SK-N-SH treated with all-trans-retinoic acid at 6 μM for 48 hours (cell line): Measurements from ENCODE around the gene C1QL3.

Source experiments
- ARNTL ChIP-seq: fragments of 450-650 bp; formaldehyde crosslinking; IDR thresholded peaks from 2 replicates; pipeline ENCODE4 v1.5.0; 2020; ENCODE audit warnings: low read depth, mild to moderate bottlenecking, moderate library complexity, borderline replicate concordance
- BACH2 ChIP-seq: fragments of 250-450 bp; sonication (Bioruptor Pico); IDR thresholded peaks from 2 replicates; pipeline ENCODE4 v1.9.0; 2021; ENCODE audit warnings: mild to moderate bottlenecking, borderline replicate concordance
- CREB5 ChIP-seq: fragments of 250-450 bp; sonication (Bioruptor Pico); IDR thresholded peaks from 2 replicates; pipeline ENCODE4 v1.5.1; 2020; ENCODE audit warnings: low read depth, mild to moderate bottlenecking, moderate library complexity
- RARB ChIP-seq: fragments of 250-450 bp; sonication (Bioruptor Pico); IDR thresholded peaks from 2 replicates; pipeline ENCODE4 v1.8.0; 2021; ENCODE audit warnings: mild to moderate bottlenecking, moderate library complexity
- TOX ChIP-seq: fragments of 250-450 bp; sonication (Bioruptor Pico); IDR thresholded peaks from 2 replicates; pipeline ENCODE4 v1.8.0; 2021; ENCODE audit warnings: mild to moderate bottlenecking, moderate library complexity, borderline replicate concordance
- ZFP3 ChIP-seq: fragments of 250-450 bp; sonication (Bioruptor Pico); IDR thresholded peaks from 2 replicates; pipeline ENCODE4 v1.5.0; 2020; ENCODE audit warnings: mild to moderate bottlenecking, moderate library complexity
- ZNF565 ChIP-seq: fragments of 450-650 bp; formaldehyde crosslinking; conservative IDR thresholded peaks from 2 replicates; pipeline ENCODE4 v1.5.0; 2020; ENCODE audit warnings: low read depth, mild to moderate bottlenecking, moderate library complexity

- TF ChIP-seq TOX (no peak), BACH2 (CRISPR knock-in tag) (no peak), ZNF565 (CRISPR knock-in tag) (no peak), ZFP3 (CRISPR knock-in tag) (no peak), CREB5 (CRISPR knock-in tag) (no peak), RARB (CRISPR knock-in tag) (no peak), ARNTL (CRISPR knock-in tag) (no peak)
Observed at GRCh38 chr10:16518822-16519221, 2.9 kb downstream of the C1QL3 start.
